K562 (cell line): Measurements from ENCODE around the gene NABP2. TPM values are rescaled to one million over a fixed set of nuclear protein-coding genes. Genes with fewer than 3 reads are reported as not detected.

Experiments
- C11orf30 ChIP-seq: fragments of 450-650 bp; IDR thresholded peaks from 2 replicates; pipeline ENCODE4 v1.6.1; 2016; ENCODE audit warnings: low read depth, mild to moderate bottlenecking
- CBX8 ChIP-seq: fragments of 200-600 bp; sonication (generic); IDR thresholded peaks from 2 replicates; pipeline ENCODE4 v1.6.1; 2012; ENCODE audit warnings: borderline replicate concordance, mixed run types, low read depth, mild to moderate bottlenecking, moderate library complexity, mixed read lengths, low read length, control low read depth, inconsistent platforms; ENCODE audit not compliant: poor library complexity, severe bottlenecking; ENCODE audit errors: extremely low read depth
- ETV6 ChIP-seq, 3 experiments: fragments of 150-350 bp in 1 of 3; sonication (generic) in 1 of 3; formaldehyde crosslinking in 1 of 3; IDR thresholded peaks; 2 replicates each; pipeline versions ENCODE4 v1.6.1 to v1.8.0; 2014 to 2022; ENCODE audit warnings: borderline replicate concordance in 2 of 3, low read depth in 2 of 3, antibody characterized with exemption in 1 of 3, low read length in 1 of 3, mild to moderate bottlenecking in 1 of 3, missing genetic modification reagents in 1 of 3
- FOXJ3 ChIP-seq: sonication (generic); formaldehyde crosslinking; IDR thresholded peaks from 2 replicates; pipeline ENCODE4 v1.4.0; 2020; ENCODE audit warnings: mild to moderate bottlenecking, missing genetic modification reagents
- GABPA ChIP-seq: fragments of 200-800 bp; sonication (Bioruptor generic); conservative IDR thresholded peaks from 2 replicates; pipeline ENCODE4 v1.6.1; 2016; ENCODE audit warnings: low read depth, missing genetic modification characterization, missing compliant biosample characterization
- HDAC2 ChIP-seq: fragments of 450-650 bp; IDR thresholded peaks from 2 replicates; pipeline ENCODE4 v1.6.1; 2016; ENCODE audit warnings: mild to moderate bottlenecking
- NBN ChIP-seq: fragments of 450-650 bp; IDR thresholded peaks from 2 replicates; pipeline ENCODE4 v1.6.1; 2016; ENCODE audit warnings: low read depth, mild to moderate bottlenecking
- NCOR1 ChIP-seq: fragments of 450-650 bp; IDR thresholded peaks from 2 replicates; pipeline ENCODE4 v1.6.1; 2016; ENCODE audit warnings: mild to moderate bottlenecking, moderate library complexity
- PML ChIP-seq: IDR thresholded peaks from 2 replicates; pipeline ENCODE4 v1.6.1; 2012; ENCODE audit warnings: low read length, inconsistent platforms
- SMAD1 ChIP-seq: fragments of 150-350 bp; IDR thresholded peaks from 2 replicates; pipeline ENCODE4 v1.6.1; 2014; ENCODE audit warnings: low read length, low read depth; ENCODE audit not compliant: partially characterized antibody
- TAF9B ChIP-seq: fragments of 450-650 bp; IDR thresholded peaks from 2 replicates; pipeline ENCODE4 v1.6.1; 2018; ENCODE audit warnings: mild to moderate bottlenecking; ENCODE audit not compliant: partially characterized antibody
- ZBTB40 ChIP-seq, 2 experiments: fragments of 450-650 bp in 1 of 2; sonication (generic) in 1 of 2; formaldehyde crosslinking in 1 of 2; IDR thresholded peaks; 2 replicates each; pipeline versions ENCODE4 v1.7.1 to v1.9.0; 2016 to 2022; ENCODE audit warnings: inconsistent platforms in 1 of 2, mild to moderate bottlenecking in 1 of 2, missing genetic modification reagents in 1 of 2
- ZNF436 ChIP-seq: fragments of 250-450, 450-650 bp; sonication (Bioruptor Pico); formaldehyde crosslinking; IDR thresholded peaks from 2 replicates; pipeline ENCODE4 v1.7.0; 2020; ENCODE audit warnings: mild to moderate bottlenecking
- ZNF512 ChIP-seq: IDR thresholded peaks from 2 replicates; pipeline ENCODE4 v1.6.1; 2016; ENCODE audit warnings: missing genetic modification characterization, missing compliant biosample characterization
- ZNF79 ChIP-seq: fragments of 250-450 bp; sonication (Bioruptor Pico); IDR thresholded peaks from 2 replicates; pipeline ENCODE4 v1.4.0; 2020; ENCODE audit warnings: low read depth, mild to moderate bottlenecking, moderate library complexity
- polyA plus RNA-seq, 8 experiments: library from polyadenylated mRNA; depleted of rRNA in 4 of 8; stranded (reverse) in 5 of 8; unstranded in 3 of 8; fragments of >200 nt; fragmentation: Nextera tagmentation in 2 of 8; fragmentation: Illumina TruSeq in 1 of 8; extraction: Ambion mirVana in 2 of 8; extraction: Trizol in 1 of 8; gene quantifications; 2 replicates each; pipeline versions ENCODE4 v1.2.1 to v1.2.3, GENCODE V29; 2011 to 2014; ENCODE audit warnings: inconsistent platforms in 1 of 8, missing spikeins in 1 of 8
- total RNA-seq, 7 experiments: library from RNA; depleted of rRNA in 6 of 7; stranded (reverse); fragments of >200 nt in 6 of 7; fragmentation: Illumina TruSeq in 2 of 7; extraction: Trizol in 2 of 7; gene quantifications; 2 replicates each; pipeline versions ENCODE4 v1.2.1 to v1.2.3, GENCODE V29; 2011 to 2021; ENCODE audit warnings: low replicate concordance in 1 of 7

The NABP2 gene
- total and polyA plus RNA-seq, 9 of the 15 experiments (the other 6 are each of a cell fraction or from before 2014, with no cell fraction given) = 11.3 to 60.6 (median 43.5) TPM

DNA sequence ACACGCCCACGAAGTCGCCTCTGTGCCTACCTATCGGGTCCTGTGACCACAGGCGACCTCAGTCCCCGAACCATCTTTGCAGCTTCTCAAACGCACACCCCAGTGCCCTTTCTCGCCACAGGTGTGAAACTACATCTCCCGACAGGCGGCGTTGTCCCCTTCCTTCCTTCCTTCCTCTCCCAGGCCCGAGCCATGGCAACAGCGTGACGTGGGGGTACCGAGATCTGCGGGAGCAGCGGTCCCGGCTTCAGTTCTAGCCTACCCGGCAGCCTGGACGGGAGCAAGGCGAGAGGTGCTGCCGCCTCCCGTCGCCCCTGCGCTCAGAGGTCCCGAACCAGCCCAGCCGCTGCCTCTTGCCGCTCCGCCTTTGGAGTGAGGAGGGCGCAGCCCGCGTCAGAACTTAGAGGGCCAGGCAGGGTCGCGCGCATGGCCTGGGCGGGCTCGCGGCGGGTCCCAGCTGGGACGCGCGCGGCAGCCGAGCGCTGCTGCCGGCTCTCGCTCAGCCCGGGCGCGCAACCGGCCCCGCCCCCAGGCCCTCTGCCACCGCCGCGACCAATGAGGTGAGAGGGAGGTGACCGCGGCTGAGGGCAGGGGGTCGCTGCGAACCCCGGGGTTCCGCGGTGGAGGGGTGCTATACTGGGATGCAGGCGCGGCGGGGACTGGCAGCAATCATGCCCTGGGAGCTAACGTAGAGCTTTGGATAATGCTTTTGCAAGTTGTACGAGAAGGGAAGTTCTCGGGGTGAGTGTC lies 42.7 kb downstream of the NABP2 start, which contains the start of gene COQ10A (continued):
- no peak for TF ChIP-seq ZNF512 (tag)
- peak; percentile 61 for TF ChIP-seq HDAC2
- no peak for TF ChIP-seq PML
- TF ChIP-seq ZNF79 (CRISPR knock-in tag) = no peak
- TF ChIP-seq C11orf30 = 0 out of 2 replicates have a peak, but pooled peaks have one; percentile 12
- no peak for TF ChIP-seq SMAD1
- TF ChIP-seq NCOR1 = no peak
- TF ChIP-seq ZNF436 (CRISPR knock-in tag) = no peak
- peak; percentile 74; the same call in 1 of the 2 replicates for TF ChIP-seq NBN
- TF ChIP-seq TAF9B = no peak
- TF ChIP-seq ETV6 (IDR thresholded peaks at IDR 0.05; ENCODE audit: borderline replicate concordance in 1 of 2, low read depth in 2 of 2, low read length in 1 of 2) = no peak
- no peak for TF ChIP-seq ETV6 (CRISPR knock-in tag; IDR thresholded peaks at IDR 0.05; ENCODE audit: borderline replicate concordance)
- no peak for TF ChIP-seq FOXJ3
- TF ChIP-seq CBX8 = no peak
- TF ChIP-seq ZBTB40 (IDR thresholded peaks at IDR 0.05) = peak; percentile 91
- no peak for TF ChIP-seq ZBTB40 (CRISPR knock-in tag; IDR thresholded peaks at IDR 0.05)
- peak; percentile 91 for TF ChIP-seq GABPA
